Panc1 (cell line): ENCODE measurements around the gene FARS2. TPM values are rescaled to one million over a fixed set of nuclear protein-coding genes. Genes with fewer than 3 reads are reported as not detected.

Source experiments
- ATAC-seq: fragments of 200-7000 bp; cut with Tn5 transposase; 2 replicates; pipeline ENCODE4 v1.9.1; 2020; ENCODE audit warnings: mild to moderate bottlenecking, moderate library complexity
- BruUV-seq: library from RNA; stranded (reverse); fragments of 400-500 nt; replicated peaks from 2 replicates; lab custom pipeline; 2021; lab: Mats Ljungman, UMichigan
- CTCF ChIA-PET: fragments of 300-600 bp; sonication (Branson Sonifier 250); formaldehyde crosslinking; loops from one replicate; lab custom pipeline; 2022; ENCODE audit warnings: antibody characterized with exemption; lab: Charles Lee
- POLR2A ChIA-PET: fragments of 300-600 bp; sonication (Branson Sonifier 250); formaldehyde crosslinking; loops from one replicate; lab custom pipeline; 2022; ENCODE audit warnings: antibody characterized with exemption; lab: Charles Lee
- DNase-seq: peaks from one replicate; pipeline ENCODE4 v3.0.0-alpha.2; 2010; ENCODE audit warnings: low read depth, low spot score
- H3K27ac ChIP-seq: 2 replicates; pipeline ENCODE4 v1.5.1; 2011; ENCODE audit warnings: mild to moderate bottlenecking, low read length, inconsistent platforms
- H3K27me3 ChIP-seq: fragments of 200-500 bp; sonication (Bioruptor generic); 2 replicates; pipeline ENCODE4 v1.6.0; 2014; ENCODE audit warnings: low read length, inconsistent platforms; ENCODE audit not compliant: control insufficient read depth, insufficient read depth
- H3K36me3 ChIP-seq: fragments of 200-500 bp; sonication (Bioruptor generic); 2 replicates; pipeline ENCODE4 v1.5.1; 2014; ENCODE audit warnings: inconsistent platforms, mild to moderate bottlenecking, low read length, moderate library complexity; ENCODE audit not compliant: control insufficient read depth, insufficient read depth
- H3K4me1 ChIP-seq: 2 replicates; pipeline ENCODE4 v1.5.1; 2011; ENCODE audit warnings: inconsistent platforms, mild to moderate bottlenecking, low read length, moderate library complexity; ENCODE audit not compliant: control insufficient read depth, insufficient read depth
- H3K4me3 ChIP-seq, 2 experiments: 2 replicates each; pipeline ENCODE4 v1.5.1; 2011 to 2012; ENCODE audit warnings: low read depth in 2 of 2, low read length in 2 of 2, mild to moderate bottlenecking in 2 of 2, inconsistent platforms in 1 of 2, moderate library complexity in 1 of 2
- H3K9me3 ChIP-seq: fragments of 200-500 bp; sonication (Bioruptor generic); 2 replicates; pipeline ENCODE4 v1.5.1; 2014; ENCODE audit warnings: low read depth, mild to moderate bottlenecking, inconsistent platforms, low read length, moderate library complexity; ENCODE audit not compliant: control insufficient read depth, insufficient read depth
- CTCF ChIP-seq: fragments of 450-650 bp; IDR thresholded peaks from 2 replicates; pipeline ENCODE4 v1.5.1; 2017; ENCODE audit warnings: mild to moderate bottlenecking
- POLR2AphosphoS5 ChIP-seq: IDR thresholded peaks from 2 replicates; pipeline ENCODE4 v1.6.1; 2012; ENCODE audit warnings: mild to moderate bottlenecking, low read depth, low read length, moderate library complexity
- REST ChIP-seq, 2 experiments: IDR thresholded peaks; 2 replicates each; pipeline ENCODE4 v1.6.1; 2011 to 2012; ENCODE audit warnings: low read depth in 2 of 2, control low read depth in 1 of 2, low read length in 1 of 2, mild to moderate bottlenecking in 1 of 2, moderate library complexity in 1 of 2; ENCODE audit not compliant: insufficient read depth in 1 of 2
- SIN3A ChIP-seq: IDR thresholded peaks from 2 replicates; pipeline ENCODE4 v1.6.1; 2012; ENCODE audit warnings: low read depth, mild to moderate bottlenecking, low read length, moderate library complexity, borderline replicate concordance; ENCODE audit not compliant: insufficient read depth
- TCF7L2 ChIP-seq: IDR thresholded peaks from 2 replicates; pipeline ENCODE4 v1.6.1; 2011; ENCODE audit warnings: mild to moderate bottlenecking, low read depth, low read length, inconsistent platforms
- in situ Hi-C: cut with HindIII; loops from 2 replicates; pipeline ENCODE4 v1.10.0; 2016; ENCODE audit warnings: low sequenced_read_pairs, low pct_unique_long_range_greater_than_20kb
- intact Hi-C: fragments of 100-400 bp; cut with micrococcal nuclease; formaldehyde crosslinking; loops from one replicate; pipeline ENCODE4 v1.10.0; 2022; ENCODE audit not compliant: unreplicated experiment
- total RNA-seq: library from RNA; stranded (reverse); gene quantifications from one replicate; pipeline ENCODE4 v1.2.1, GENCODE V29; 2021; ENCODE audit not compliant: unreplicated experiment

FARS2 gene
- total RNA-seq, 1 experiment from 2014 or later, result 12.8 TPM

- BruUV-seq, result no TSS peak
- H3K36me3 ChIP-seq, result no peaks in the 10 kb centered on the region
- ChIA-PET POLR2A (no interaction called here), CTCF (interaction anchor here (0.6 to 1.3 kb wide), 6 partner anchors 41 to 1766 kb away, joined by 3 to 5 read pairs (median 4); no protein-coding TSS in a partner anchor)
- in situ Hi-C loops (no loop called here), intact Hi-C loops (loop anchor here (10.0 kb wide), 1 partner anchor 524 kb away; no protein-coding TSS in a partner anchor)
- H3K4me3 ChIP-seq, result no peak overlapping the region
- H3K4me1 ChIP-seq, result no peaks in the 10 kb centered on the region
- H3K9me3 ChIP-seq, result no peaks in the 10 kb centered on the region
- no peaks in the 10 kb centered on the region for H3K27me3 ChIP-seq
- no peak overlapping the region for H3K27ac ChIP-seq
- TF ChIP-seq CTCF (peak; percentile 92), TCF7L2 (no peak), POLR2AphosphoS5 (no peak), SIN3A (no peak), REST (IDR thresholded peaks at IDR 0.05; ENCODE audit: insufficient read depth in 1 of 2, low read depth in 2 of 2, low read length in 1 of 2) (no peak)
- DNase-seq, result peak; percentile 46
- ATAC-seq, result peak; percentile 94
These were observed 209.7 kb downstream of the FARS2 start for GRCh38 chr6:5471044-5471443.

GRCh38 chr6:5471637-5472398, 210.5 kb downstream of the FARS2 start:
- no peak overlapping the region for H3K4me3 ChIP-seq
- H3K27me3 ChIP-seq, result no peaks in the 10 kb centered on the region
- no TSS peak for BruUV-seq
- H3K36me3 ChIP-seq, result no peaks in the 10 kb centered on the region
- TF ChIP-seq POLR2AphosphoS5 (no peak), REST (IDR thresholded peaks at IDR 0.05; ENCODE audit: insufficient read depth in 1 of 2, low read depth in 2 of 2, low read length in 1 of 2) (no peak)
- ChIA-PET POLR2A (no interaction called here), CTCF (interaction anchor here (0.6 to 1.3 kb wide), 6 partner anchors 42 to 1765 kb away, joined by 3 to 5 read pairs (median 4); no protein-coding TSS in a partner anchor)
- ATAC-seq (no peak), DNase-seq (no peak)
- in situ Hi-C loops (no loop called here), intact Hi-C loops (loop anchor here (10.0 kb wide), 1 partner anchor 523 kb away; no protein-coding TSS in a partner anchor)
- no peaks in the 10 kb centered on the region for H3K9me3 ChIP-seq
- no peak overlapping the region for H3K27ac ChIP-seq
- H3K4me1 ChIP-seq, result no peaks in the 10 kb centered on the region
